Upper lobe of right lung (tissue), 1 donor: ENCODE measurements around the gene CCDC150. TPM values are rescaled to one million over a fixed set of nuclear protein-coding genes. Genes with fewer than 3 reads are reported as not detected.

Experiments
- ATAC-seq: fragments of 200-7000 bp; cut with Tn5 transposase; one replicate; pipeline ENCODE4 v1.9.1; 2020; ENCODE audit warnings: mild to moderate bottlenecking, moderate library complexity
- DNase-seq: peaks from one replicate; pipeline ENCODE4 v3.0.0-alpha.2; 2020
- H3K27ac ChIP-seq: fragments of 200-600 bp; one replicate; pipeline ENCODE4 v1.8.0; 2022
- H3K27me3 ChIP-seq: fragments of 200-600 bp; one replicate; pipeline ENCODE4 v1.8.0; 2022; ENCODE audit warnings: mild to moderate bottlenecking
- H3K36me3 ChIP-seq: fragments of 200-600 bp; one replicate; pipeline ENCODE4 v1.8.0; 2022
- H3K4me1 ChIP-seq: fragments of 200-600 bp; one replicate; pipeline ENCODE4 v1.8.0; 2022
- H3K4me3 ChIP-seq: fragments of 200-600 bp; one replicate; pipeline ENCODE4 v1.8.0; 2022; ENCODE audit warnings: mild to moderate bottlenecking
- H3K9me3 ChIP-seq: fragments of 200-600 bp; one replicate; pipeline ENCODE4 v1.8.0; 2022
- CTCF ChIP-seq: fragments of 200-600 bp; IDR thresholded peaks from one replicate; pipeline ENCODE4 v1.8.0; 2022; ENCODE audit warnings: antibody characterized with exemption
- intact Hi-C: fragments of 100-400 bp; cut with DNase I; formaldehyde crosslinking; loops from one replicate; pipeline ENCODE4 v1.11.0; 2022
- long read RNA-seq: library from polyadenylated mRNA; unstranded; transcript quantifications from one replicate; pipeline ENCODE4 v2.0.0, GENCODE V29; 2021
- total RNA-seq: library from RNA; stranded (reverse); fragmentation: NEBNext Ultra II Directional; extraction: Animal tissue kit (Norgen Biotek cat#: 25700); gene quantifications from one replicate; pipeline ENCODE4 v1.2.1, GENCODE V29; 2021
- donor health status: DM: no; HTN: yes; CAD: no; lungs with severe emphysema.

The CCDC150 gene
- 0.87 TPM for total RNA-seq
- long read RNA-seq, result 0 reads

- no peak within 1 kb of the TSS for H3K27ac ChIP-seq
- DNase-seq (peak; percentile 96), ATAC-seq (peak; percentile 100)
- H3K4me1 ChIP-seq, result peaks cover 5% of the 10 kb centered on the region
- TF ChIP-seq CTCF, result no peak
- intact Hi-C loops, result no loop called here
- H3K9me3 ChIP-seq, result no peaks in the 10 kb centered on the region
- no peaks in the 10 kb centered on the region for H3K36me3 ChIP-seq
- peak within 1 kb of the TSS; percentile 56 for H3K4me3 ChIP-seq
- H3K27me3 ChIP-seq, result no peaks in the 10 kb centered on the region
Measured at GRCh38 chr2:196639180-196640030, at the start of gene CCDC150. CCDC150 (plus strand) TSS chr2:196639715; CDS start chr2:196639767, 52 bp downstream.

GRCh38 chr2:196590286-196590685, 49.2 kb upstream of the CCDC150 start:
- H3K9me3 ChIP-seq, result no peaks in the 10 kb centered on the region
- no peak overlapping the region for H3K27ac ChIP-seq
- TF ChIP-seq CTCF, result no peak
- intact Hi-C loops, result no loop called here
- H3K4me3 ChIP-seq, result no peak overlapping the region
- H3K27me3 ChIP-seq, result peaks cover 60% of the 10 kb centered on the region
- H3K4me1 ChIP-seq, result peaks cover 3% of the 10 kb centered on the region
- H3K36me3 ChIP-seq, result no peaks in the 10 kb centered on the region
- DNase-seq (no peak), ATAC-seq (no peak)

GRCh38 chr2:196591004-196591403, 48.5 kb upstream of the CCDC150 start:
- no peak for DNase-seq

GRCh38 chr2:196591621-196592022, 47.9 kb upstream of the CCDC150 start:
- TF ChIP-seq CTCF, result no peak
- H3K4me3 ChIP-seq, result no peak overlapping the region
- H3K36me3 ChIP-seq, result no peaks in the 10 kb centered on the region
- peaks cover 62% of the 10 kb centered on the region for H3K27me3 ChIP-seq
- no peak for ATAC-seq
- H3K4me1 ChIP-seq, result peaks cover 3% of the 10 kb centered on the region
- H3K27ac ChIP-seq, result no peak overlapping the region
- intact Hi-C loops, result no loop called here
- H3K9me3 ChIP-seq, result no peaks in the 10 kb centered on the region
- no peak for DNase-seq

More at GRCh38 chr2:196591004-196591403, 48.5 kb upstream of the CCDC150 start:
- no peak for TF ChIP-seq CTCF
- intact Hi-C loops, result no loop called here
- Histone ChIP-seq H3K36me3 (no peaks in the 10 kb centered on the region), H3K27ac (no peak overlapping the region), H3K4me3 (no peak overlapping the region), H3K27me3 (peaks cover 62% of the 10 kb centered on the region), H3K9me3 (no peaks in the 10 kb centered on the region), H3K4me1 (peaks cover 3% of the 10 kb centered on the region)
- ATAC-seq, result no peak

GRCh38 chr2:196592331-196592910, 47.1 kb upstream of the CCDC150 start:
- intact Hi-C loops, result no loop called here
- no peaks in the 10 kb centered on the region for H3K36me3 ChIP-seq
- H3K4me3 ChIP-seq, result peak overlapping the region; percentile 60
- TF ChIP-seq CTCF, result no peak
- ATAC-seq (peak; percentile 37), DNase-seq (peak; percentile 66)
- H3K27me3 ChIP-seq, result peaks cover 62% of the 10 kb centered on the region
- no peak overlapping the region for H3K27ac ChIP-seq
- no peaks in the 10 kb centered on the region for H3K9me3 ChIP-seq
- H3K4me1 ChIP-seq, result peaks cover 3% of the 10 kb centered on the region
